Activated CD4-positive, alpha-beta T cell treated with anti-CD3 and anti-CD28 coated beads for 24 hours (primary cell): ENCODE data around the gene SCCPDH.

Source experiments
- DNase-seq, 2 donors: peaks; one replicate each; pipeline ENCODE4 v3.0.0-alpha.2; 2020; ENCODE audit warnings: low read depth in 2 of 2

Gene SCCPDH

GRCh38 chr1:246785494-246786111 lies 61.4 kb downstream of the SCCPDH start:
- DNase-seq: no peak

GRCh38 chr1:246786606-246787238 lies 62.5 kb downstream of the SCCPDH start:
- DNase-seq: no peak

DNA sequence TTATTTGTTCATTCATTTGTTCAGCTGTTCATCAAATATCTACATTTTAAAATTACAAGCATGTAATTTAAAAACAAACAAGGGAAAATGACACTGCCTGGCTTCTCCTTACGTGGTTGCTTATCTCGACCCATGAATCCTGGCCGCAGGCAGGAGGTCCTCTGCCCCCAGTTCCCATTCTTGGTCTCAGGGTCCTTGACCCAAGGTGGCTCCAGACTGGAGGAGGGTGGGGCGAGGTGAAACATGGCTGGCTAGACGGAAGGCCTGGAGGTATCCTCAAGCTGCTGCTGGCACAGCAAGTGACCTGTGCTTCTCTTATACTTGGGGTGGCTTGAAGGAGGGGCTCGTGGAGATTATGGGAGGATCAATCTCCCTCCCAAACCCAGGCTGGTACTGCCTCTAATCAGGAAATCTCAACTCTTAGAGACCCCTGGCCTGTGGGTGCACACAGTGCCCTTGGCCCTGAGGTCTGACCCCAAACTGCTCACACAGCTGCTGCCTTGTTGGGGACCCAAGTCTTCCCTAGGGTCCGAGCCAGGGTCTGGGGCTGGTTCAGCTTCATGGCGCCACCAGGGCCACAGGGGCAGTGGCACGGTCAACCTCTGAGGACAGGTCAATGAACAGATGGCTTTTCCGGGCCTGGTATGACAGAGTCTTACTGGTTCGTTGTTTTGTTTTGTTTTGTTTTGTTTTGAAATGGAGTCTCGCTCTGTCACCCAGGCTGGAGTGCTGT lies 63.7 kb downstream of the SCCPDH start:
- no peak for DNase-seq

GRCh38 chr1:246788895-246789338 lies 64.7 kb downstream of the SCCPDH start:
- DNase-seq: no peak

DNA sequence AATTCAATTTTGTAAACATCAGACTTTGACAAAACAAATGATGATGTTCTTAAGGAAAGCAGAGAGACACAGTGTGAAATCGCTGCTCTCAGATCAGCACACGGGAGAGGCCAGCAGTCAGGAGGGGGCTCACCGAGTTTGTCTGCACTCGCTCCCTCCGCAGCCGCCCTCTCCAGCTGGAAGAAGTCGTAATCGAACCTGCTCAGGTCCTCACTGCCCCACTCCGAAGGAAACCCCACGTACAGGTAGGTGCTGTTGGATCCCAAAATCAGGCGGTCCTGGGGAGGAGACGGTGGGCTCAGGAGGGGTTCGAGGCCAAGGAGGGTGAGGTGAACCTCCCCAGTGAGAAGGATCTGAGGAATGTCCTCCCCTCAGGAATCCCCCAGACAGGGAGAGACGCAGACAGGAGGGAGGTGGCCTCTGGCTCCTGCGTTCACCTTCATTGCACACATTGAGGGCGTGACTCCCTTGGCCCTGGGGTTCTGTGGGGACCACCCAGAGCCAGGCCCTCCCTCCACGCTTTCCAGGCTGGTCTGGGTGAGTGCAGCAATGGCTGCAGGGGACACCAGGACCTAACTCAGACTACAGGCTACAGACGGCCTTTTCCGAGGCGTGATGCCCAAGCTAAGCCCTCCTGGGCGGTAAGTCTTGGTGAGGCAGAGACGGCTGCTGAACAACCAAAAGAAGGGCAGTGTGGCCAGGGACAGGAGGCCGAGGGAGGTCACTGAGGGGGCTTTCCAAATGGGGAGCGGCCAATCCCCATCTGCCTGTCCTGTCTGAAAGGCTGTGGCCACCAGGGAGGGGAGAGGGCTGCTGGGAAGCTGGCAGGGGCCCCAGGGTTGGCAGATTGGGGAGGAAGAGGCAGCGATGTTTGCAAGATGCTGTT lies 65.5 kb downstream of the SCCPDH start:
- no peak for DNase-seq

DNA sequence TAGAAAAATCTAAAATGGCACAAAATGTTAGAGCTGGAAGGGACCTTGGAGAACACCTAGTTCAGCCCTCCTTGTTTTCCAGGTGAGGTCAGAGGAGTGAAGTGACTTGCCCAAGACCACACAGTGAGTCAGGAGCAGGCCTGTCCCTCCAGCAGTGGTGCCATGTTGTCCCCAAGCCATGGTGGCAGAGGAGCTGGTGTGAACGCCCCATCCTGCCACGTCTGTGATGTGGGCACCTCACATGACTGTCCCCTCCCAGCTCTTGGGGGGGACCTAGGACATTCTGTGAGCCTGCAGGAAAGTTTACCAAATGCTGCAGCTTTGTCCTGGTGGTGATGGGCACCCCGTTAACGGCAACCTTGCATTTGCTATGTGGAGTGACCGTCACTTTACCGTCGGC lies 66.2 kb downstream of the SCCPDH start:
- DNase-seq: no peak

DNA sequence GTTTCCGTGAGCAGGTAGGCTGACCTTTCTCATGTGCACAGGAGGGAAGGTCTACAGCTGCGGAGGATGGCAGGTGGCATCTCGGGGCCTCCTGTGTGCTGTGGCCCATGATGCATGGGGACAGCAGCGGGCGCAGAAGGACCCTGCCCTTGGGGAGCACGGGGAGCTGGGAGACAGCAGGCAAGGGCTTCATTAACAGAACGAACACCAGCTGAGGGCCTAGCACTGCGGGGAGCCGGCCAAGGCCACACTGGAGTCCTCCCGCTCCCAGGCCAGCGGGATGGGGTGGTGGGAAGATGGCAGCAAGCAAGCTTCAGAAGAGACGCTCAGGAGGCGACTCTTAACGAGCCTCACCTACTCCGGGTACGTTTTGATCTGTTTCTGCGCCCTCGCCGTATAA lies 66.6 kb downstream of the SCCPDH start:
- no peak for DNase-seq

GRCh38 chr1:246791303-246791918 lies 67.2 kb downstream of the SCCPDH start:
- DNase-seq: no peak

- DNase-seq: no peak
Observed at GRCh38 chr1:246792603-246793002, 68.4 kb downstream of the SCCPDH start.

GRCh38 chr1:246793356-246793896 lies 69.2 kb downstream of the SCCPDH start:
- DNase-seq: no peak

DNA sequence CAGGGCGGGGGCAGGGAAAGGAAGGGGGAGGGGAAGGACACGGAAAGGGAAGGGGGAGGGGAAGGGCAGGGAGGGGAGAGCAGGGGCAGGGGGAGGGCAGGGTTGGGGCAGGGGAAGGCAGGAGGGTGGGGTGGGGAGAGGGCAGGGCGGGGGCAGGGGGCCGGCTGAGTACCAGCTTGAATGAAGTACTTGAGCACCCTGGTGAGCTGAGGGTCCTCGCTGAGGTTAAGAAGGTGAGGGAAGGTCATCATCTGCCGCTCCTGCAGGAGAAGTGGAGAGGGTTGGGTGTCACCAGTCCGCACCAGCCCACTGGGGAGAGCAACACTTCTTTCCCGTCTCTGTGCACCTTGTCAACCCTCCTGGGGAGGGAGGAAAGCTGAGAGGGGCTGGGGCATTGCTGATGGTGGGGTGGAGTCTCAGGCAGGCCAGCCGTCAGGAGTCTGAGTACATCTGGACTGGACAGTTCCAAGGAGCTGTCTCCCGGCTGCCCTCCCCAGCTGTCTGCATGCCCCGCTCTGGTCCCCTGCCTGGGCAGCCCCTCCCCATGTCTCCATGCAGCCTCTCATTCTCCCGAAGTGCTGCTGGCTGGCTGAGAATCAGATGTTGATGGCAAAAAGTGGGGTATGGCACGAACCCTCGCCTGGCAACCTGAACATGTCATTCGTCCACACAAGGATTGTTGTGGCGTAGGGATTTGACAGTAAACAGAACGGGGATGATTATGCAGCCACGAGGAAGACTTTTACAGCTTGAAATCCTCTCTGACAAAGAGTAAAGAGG lies 70.0 kb downstream of the SCCPDH start:
- no peak for DNase-seq

DNA sequence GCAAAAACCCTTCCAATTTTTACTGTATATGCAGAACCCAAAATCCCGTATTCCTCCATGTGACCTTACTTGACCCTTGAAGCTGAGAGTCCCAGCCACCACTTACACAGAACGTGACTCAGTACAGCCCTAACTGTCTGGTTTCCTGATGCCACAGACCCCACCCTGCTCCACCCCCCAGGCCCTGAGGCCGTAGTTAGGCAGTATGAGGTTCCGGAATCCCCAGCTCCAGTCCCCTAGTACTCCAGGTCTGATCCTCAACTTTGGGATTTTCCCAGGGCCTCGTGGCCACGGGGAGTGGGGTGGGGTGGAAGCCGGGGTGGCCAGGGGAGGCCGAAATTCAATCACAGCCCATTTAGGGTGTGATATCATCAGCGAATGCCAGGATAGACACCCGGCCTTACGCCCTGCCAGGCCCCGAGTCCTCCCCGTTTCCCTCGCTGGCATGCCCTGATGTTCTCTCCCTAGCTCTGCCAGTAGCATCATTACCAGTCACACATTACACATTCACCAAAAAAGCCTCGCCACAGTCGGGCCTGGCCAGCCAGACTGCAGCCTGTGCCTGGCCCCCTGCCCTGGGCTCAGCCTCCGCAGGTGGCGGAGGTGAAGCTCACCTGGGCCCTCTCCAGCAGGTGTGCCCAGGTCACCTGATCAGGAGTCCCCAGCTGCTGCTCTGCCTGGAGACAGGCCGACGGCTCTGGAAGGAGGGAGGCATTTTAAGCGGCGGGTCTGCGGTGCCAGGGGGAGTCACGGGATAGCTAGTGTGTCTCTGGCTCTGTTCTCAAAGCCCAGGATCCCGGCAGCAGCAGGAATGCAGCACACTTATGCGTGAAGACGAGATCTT lies 70.8 kb downstream of the SCCPDH start:
- DNase-seq: no peak

GRCh38 chr1:246795906-246796694 lies 71.9 kb downstream of the SCCPDH start:
- no peak for DNase-seq

DNA sequence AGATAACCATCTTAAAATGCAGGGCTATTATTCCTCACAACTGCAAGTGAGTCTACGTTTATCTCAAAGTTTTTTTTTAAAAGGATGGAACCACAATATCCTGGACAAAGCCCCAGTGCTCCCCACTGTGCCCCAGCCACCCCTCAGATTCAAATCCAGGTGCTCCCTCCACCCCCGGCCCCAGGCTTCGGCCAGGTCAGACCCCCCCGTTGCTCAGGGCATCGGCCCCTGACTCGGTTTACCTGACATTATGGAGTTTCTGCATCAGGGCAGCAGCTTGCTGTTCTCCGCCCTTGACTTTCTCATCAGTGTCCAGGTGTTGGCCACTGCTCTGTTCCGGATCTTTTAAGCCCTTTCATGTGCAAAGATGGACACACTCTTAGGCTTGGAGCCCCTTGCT lies 72.9 kb downstream of the SCCPDH start:
- no peak for DNase-seq

DNA sequence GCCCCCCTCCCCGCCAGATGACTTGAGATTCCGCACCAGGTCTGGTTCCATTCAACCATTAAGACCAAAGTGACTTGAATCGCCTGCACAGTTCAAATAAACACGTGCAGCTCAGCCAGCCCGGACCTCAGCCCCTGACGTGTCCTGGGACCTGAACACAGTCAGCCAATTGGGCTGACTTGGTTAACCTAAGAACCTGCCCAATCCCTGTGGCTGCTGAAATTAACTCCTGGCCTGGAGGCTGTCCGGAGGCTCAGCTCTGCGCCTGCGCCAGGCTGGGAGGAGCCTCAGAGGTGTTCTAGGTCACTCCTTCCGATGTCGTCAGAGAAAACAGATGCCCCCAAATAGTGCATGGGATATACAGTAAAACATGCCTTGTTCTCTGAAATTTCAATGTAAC lies 73.4 kb downstream of the SCCPDH start:
- DNase-seq: no peak

DNA sequence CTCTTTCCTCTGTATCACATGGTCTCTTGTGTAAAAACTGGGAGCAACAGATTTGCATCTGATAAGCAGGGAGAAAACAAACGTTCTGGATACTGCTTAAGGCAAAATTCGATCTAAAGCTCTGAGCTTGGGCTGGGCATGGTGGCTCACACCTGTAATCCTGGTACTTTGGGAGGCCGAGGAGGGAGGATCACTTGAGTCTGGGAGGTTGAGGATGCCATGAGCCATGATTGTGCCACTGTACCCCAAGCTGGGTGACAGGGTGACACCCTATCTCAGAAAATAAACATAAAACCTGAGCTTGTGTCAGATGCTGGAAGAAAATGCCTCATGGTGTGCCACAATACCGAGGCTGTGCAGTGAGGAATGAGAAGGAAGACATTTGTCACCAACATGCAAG lies 73.9 kb downstream of the SCCPDH start:
- no peak for DNase-seq

DNA sequence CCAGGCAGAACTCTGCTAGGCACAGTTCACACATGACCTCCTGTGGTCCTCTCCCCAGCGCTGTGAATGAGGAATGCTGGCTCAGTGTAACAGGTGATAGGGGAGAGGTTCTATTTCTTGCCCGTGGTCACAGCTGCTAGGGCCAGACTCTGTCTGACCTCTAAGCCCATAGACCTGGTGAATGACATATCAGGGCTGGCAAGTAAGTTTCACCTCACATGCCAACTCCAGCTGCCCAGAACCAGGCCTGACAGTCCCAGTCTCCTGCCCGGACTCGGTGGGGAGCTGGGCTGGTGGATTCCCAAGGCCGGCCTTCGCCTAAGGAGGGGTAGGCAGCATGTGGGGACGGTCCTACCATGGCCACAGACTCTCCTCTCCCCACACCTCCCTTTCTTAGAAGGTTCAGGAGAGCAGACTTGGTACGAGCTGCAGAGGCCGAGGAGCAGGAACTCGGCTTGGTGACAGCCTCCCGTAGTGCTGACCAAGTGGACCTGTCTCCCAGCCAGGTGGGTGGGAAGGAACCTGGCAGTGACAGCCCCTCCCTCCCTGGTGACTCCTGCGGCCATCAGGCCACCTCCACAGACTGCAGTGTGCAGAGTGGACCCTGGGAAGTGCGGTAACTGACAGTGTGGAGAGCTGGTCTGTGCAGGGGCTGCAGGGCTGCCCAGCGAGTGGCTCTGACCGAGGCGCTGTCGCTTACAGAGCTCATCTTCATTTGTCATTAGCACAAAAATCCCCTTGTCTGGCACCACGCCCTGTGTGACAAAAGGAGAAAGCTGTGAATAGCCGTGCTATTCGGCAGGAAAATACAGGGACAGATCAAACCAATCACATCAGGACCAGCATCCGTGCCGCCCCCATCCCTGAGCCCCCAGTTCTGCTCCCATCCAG lies 74.6 kb downstream of the SCCPDH start:
- DNase-seq: no peak

DNA sequence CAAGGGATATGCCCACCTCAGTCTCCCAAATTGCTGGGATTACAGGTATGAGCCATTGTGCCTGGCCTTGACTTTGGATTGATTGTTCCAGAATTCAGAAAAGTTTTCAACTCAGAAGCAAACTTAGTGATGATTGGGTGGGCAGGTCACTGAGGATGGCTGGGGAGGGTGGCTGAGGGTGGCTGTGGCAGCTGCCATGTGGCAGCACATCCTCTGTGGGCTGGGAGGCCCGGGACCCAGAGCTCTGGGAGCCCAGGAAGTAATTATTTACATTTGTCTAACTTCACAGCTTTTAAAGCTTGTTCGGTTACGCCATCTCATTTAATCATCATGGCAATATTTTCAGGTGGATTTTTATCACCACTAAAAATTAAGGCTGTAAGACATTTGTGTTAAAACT lies 76.1 kb downstream of the SCCPDH start:
- DNase-seq: no peak
